CD4-positive, alpha-beta T cell treated with Interleukin-17A for 1 hour (primary cell): ENCODE measurements around the gene SETD1B.

Source experiments
- DNase-seq: peaks from one replicate; pipeline ENCODE4 v3.0.0-alpha.2; 2020

SETD1B gene

GRCh38 chr12:121796855-121797751 is 6.7 kb upstream of the SETD1B start:
- DNase-seq, result no peak

- no peak for DNase-seq
These were observed 5.6 kb upstream of the SETD1B start for GRCh38 chr12:121797937-121798786.

- no peak for DNase-seq
These were observed 5.0 kb upstream of the SETD1B start for GRCh38 chr12:121798787-121799155.

- peak; percentile 76 for DNase-seq
These were observed 4.5 kb upstream of the SETD1B start for GRCh38 chr12:121799156-121799841.

- DNase-seq, result peak; percentile 76
These were observed 3.7 kb upstream of the SETD1B start for GRCh38 chr12:121799842-121800693.

GRCh38 chr12:121800694-121801594 is 2.9 kb upstream of the SETD1B start:
- peak; percentile 78 for DNase-seq

GRCh38 chr12:121801595-121802484 is 2.0 kb upstream of the SETD1B start:
- peak; percentile 82 for DNase-seq

- no peak for DNase-seq
These were observed 1.3 kb upstream of the SETD1B start for GRCh38 chr12:121802485-121802842.

- DNase-seq, result peak; percentile 96
These were observed 738 bp upstream of the SETD1B start for GRCh38 chr12:121802843-121803698.

- DNase-seq, result peak; percentile 74
These were observed 755 bp downstream of the SETD1B start for GRCh38 chr12:121804417-121805111.

GRCh38 chr12:121805171-121806008 is 1.6 kb downstream of the SETD1B start:
- no peak for DNase-seq

- DNase-seq, result peak; percentile 67
These were observed 2.3 kb downstream of the SETD1B start for GRCh38 chr12:121806009-121806545.

- no peak for DNase-seq
These were observed 3.0 kb downstream of the SETD1B start for GRCh38 chr12:121806546-121807423.

- no peak for DNase-seq
These were observed 4.0 kb downstream of the SETD1B start for GRCh38 chr12:121807642-121808347.

GRCh38 chr12:121808623-121809022 is 4.8 kb downstream of the SETD1B start:
- DNase-seq, result no peak

GRCh38 chr12:121809712-121810116 is 5.9 kb downstream of the SETD1B start:
- no peak for DNase-seq
